Right lobe of liver (tissue), 6 donors: ENCODE data around the gene NLRP3. TPM values are rescaled to one million over a fixed set of nuclear protein-coding genes. Genes with fewer than 3 reads are reported as not detected.

Experiments used
- ATAC-seq, 4 donors: fragments of 200-7000 bp; cut with Tn5 transposase; one replicate each; pipeline ENCODE4 v1.9.1; 2020; ENCODE audit warnings: mild to moderate bottlenecking in 4 of 4, moderate library complexity in 4 of 4
- DNase-seq, 3 donors: peaks; one replicate each; pipeline ENCODE4 v3.0.0-alpha.2; 2020
- H3K27ac ChIP-seq, 3 donors: fragments of 200-600 bp; one replicate each; pipeline ENCODE4 v1.8.0; 2022
- H3K27me3 ChIP-seq, 2 donors: fragments of 200-600 bp; one replicate each; pipeline ENCODE4 v1.8.0; 2022
- H3K36me3 ChIP-seq, 4 donors: fragments of 200-600 bp; sonication (generic) in 1 of 4; one replicate each; pipeline versions ENCODE4 v1.5.1 to v1.8.0; 2017 to 2022; ENCODE audit warnings: control low read depth in 1 of 4
- H3K4me1 ChIP-seq, 4 donors: fragments of 200-600 bp; sonication (generic) in 1 of 4; one replicate each; pipeline versions ENCODE4 v1.5.1 to v1.8.0; 2017 to 2022; ENCODE audit warnings: control low read depth in 1 of 4
- H3K4me3 ChIP-seq, 3 donors: fragments of 200-600 bp; one replicate each; pipeline ENCODE4 v1.8.0; 2022
- H3K9me3 ChIP-seq, 4 donors: fragments of 200-600 bp; sonication (generic) in 1 of 4; one replicate each; pipeline versions ENCODE4 v1.5.1 to v1.8.0; 2017 to 2022; ENCODE audit warnings: control low read depth in 1 of 4
- POLR2A ChIP-seq: fragments of 450-650 bp; IDR thresholded peaks from one replicate; pipeline ENCODE4 v1.6.1; 2017; ENCODE audit warnings: antibody characterized with exemption, mild to moderate bottlenecking
- WGBS: methylation state at CpG from one replicate; pipeline ENCODE4 v1.1.6; 2018; ENCODE audit warnings: low coverage, low lambda C conversion rate; ENCODE audit not compliant: insufficient coverage; ENCODE audit errors: missing lambda C conversion rate; 5-methylcytosine and 5-hydroxymethylcytosine counted together
- intact Hi-C, 2 donors: fragments of 100-400 bp; cut with DNase I; formaldehyde crosslinking; loops; one replicate each; pipeline versions ENCODE4 v1.11.2 to v1.14.1; 2022
- total RNA-seq, 6 experiments: library from RNA; depleted of rRNA in 2 of 6; stranded (reverse); fragments of >200 nt in 2 of 6; fragmentation: NEBNext Ultra II Directional in 3 of 6; extraction: Animal tissue kit (Norgen Biotek cat#: 25700) in 3 of 6; gene quantifications; one replicate each; pipeline versions ENCODE4 v1.1.0 to v1.2.4, GENCODE V29; 2016 to 2023
- TF ChIP-seq, protein P1 (sequence below), 4 donors: fragments of 200-600 bp in 3 of 4; fragments of 450-650 bp in 1 of 4; IDR thresholded peaks; one replicate each; pipeline versions ENCODE4 v1.5.1 to v1.8.0; 2016 to 2022; ENCODE audit warnings: antibody characterized with exemption in 4 of 4, mild to moderate bottlenecking in 2 of 4
- donor health status: DM: no; HTN: yes; CAD: no.
- donor health status: DM: no; HTN: no; CAD: no.
- donor health status: DM: no; HTN: no; CAD: no.
- donor health status: DM: no; HTN: yes; CAD: no.
- donor health status: DM: no; HTN: yes; CAD: no.

NLRP3 gene
- total RNA-seq, 6 experiments from 2014 or later = 0.11 to 2.0 (median 0.62) TPM

GRCh38 chr1:247491328-247491727 lies 75.4 kb downstream of the NLRP3 start:
- ATAC-seq = no peak
- Histone ChIP-seq H3K36me3 (no peaks in the 10 kb centered on the region), H3K27ac (no peak overlapping the region), H3K4me1 (no peaks in the 10 kb centered on the region), H3K9me3 (no peaks in the 10 kb centered on the region), H3K4me3 (no peak overlapping the region), H3K27me3 (no peaks in the 10 kb centered on the region)
- 63% methylated on average over 9 of the region's 12 CpGs for WGBS
- intact Hi-C loops = no loop called here
- DNase-seq = no peak
- no peak for TF ChIP-seq POLR2A
- TF ChIP-seq, protein P1, sequence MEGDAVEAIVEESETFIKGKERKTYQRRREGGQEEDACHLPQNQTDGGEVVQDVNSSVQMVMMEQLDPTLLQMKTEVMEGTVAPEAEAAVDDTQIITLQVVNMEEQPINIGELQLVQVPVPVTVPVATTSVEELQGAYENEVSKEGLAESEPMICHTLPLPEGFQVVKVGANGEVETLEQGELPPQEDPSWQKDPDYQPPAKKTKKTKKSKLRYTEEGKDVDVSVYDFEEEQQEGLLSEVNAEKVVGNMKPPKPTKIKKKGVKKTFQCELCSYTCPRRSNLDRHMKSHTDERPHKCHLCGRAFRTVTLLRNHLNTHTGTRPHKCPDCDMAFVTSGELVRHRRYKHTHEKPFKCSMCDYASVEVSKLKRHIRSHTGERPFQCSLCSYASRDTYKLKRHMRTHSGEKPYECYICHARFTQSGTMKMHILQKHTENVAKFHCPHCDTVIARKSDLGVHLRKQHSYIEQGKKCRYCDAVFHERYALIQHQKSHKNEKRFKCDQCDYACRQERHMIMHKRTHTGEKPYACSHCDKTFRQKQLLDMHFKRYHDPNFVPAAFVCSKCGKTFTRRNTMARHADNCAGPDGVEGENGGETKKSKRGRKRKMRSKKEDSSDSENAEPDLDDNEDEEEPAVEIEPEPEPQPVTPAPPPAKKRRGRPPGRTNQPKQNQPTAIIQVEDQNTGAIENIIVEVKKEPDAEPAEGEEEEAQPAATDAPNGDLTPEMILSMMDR (IDR thresholded peaks at IDR 0.05) = no peak

DNA sequence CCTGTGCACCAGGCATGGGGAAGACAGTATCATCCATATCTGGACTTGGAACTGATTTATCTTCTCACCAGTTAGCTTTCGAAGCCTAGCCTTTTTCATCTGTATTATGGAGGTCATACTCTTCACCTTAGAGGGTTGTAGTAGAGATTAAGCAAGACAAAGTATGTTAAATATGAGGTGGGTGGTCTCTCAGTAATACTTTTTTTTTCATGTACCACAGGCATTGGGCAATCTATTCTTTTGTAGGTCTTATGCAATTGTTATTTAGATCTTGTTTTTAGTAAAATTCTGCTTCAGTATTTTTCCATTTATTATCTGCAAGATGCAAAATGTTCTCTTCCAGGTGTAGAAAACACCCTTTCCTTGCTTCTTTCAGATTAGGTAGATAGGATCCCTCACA lies 77.1 kb downstream of the NLRP3 start:
- H3K36me3 ChIP-seq = no peaks in the 10 kb centered on the region
- ATAC-seq = no peak
- H3K4me1 ChIP-seq = no peaks in the 10 kb centered on the region
- no peak overlapping the region for H3K4me3 ChIP-seq
- TF ChIP-seq POLR2A = no peak
- TF ChIP-seq, protein P1 (IDR thresholded peaks at IDR 0.05) = no peak
- intact Hi-C loops = no loop called here
- 46% methylated on average over 1 of the region's 1 CpG for WGBS
- H3K9me3 ChIP-seq = no peaks in the 10 kb centered on the region
- H3K27me3 ChIP-seq = no peaks in the 10 kb centered on the region
- no peak for DNase-seq
- H3K27ac ChIP-seq = no peak overlapping the region

GRCh38 chr1:247494767-247495166 lies 78.8 kb downstream of the NLRP3 start:
- DNase-seq = no peak
- Histone ChIP-seq H3K4me3 (no peak overlapping the region), H3K36me3 (no peaks in the 10 kb centered on the region), H3K27ac (no peak overlapping the region), H3K9me3 (no peaks in the 10 kb centered on the region), H3K27me3 (no peaks in the 10 kb centered on the region), H3K4me1 (no peaks in the 10 kb centered on the region)
- WGBS = 11% methylated on average over 2 of the region's 2 CpGs
- intact Hi-C loops = no loop called here
- ATAC-seq = peak in 1 of 4 donors; percentile 30
- no peak for TF ChIP-seq POLR2A
- TF ChIP-seq, protein P1 (IDR thresholded peaks at IDR 0.05) = no peak

GRCh38 chr1:247496581-247497285 lies 80.8 kb downstream of the NLRP3 start:
- 66% methylated on average over 8 of the region's 10 CpGs for WGBS
- Histone ChIP-seq H3K27me3 (no peaks in the 10 kb centered on the region), H3K4me3 (no peak overlapping the region), H3K36me3 (no peaks in the 10 kb centered on the region), H3K9me3 (no peaks in the 10 kb centered on the region), H3K27ac (no peak overlapping the region), H3K4me1 (no peaks in the 10 kb centered on the region)
- intact Hi-C loops = no loop called here
- ATAC-seq = no peak
- no peak for DNase-seq
- TF ChIP-seq, protein P1 (IDR thresholded peaks at IDR 0.05) = no peak
- TF ChIP-seq POLR2A = no peak

Other genes starting within 250 kb of the NLRP3 start
- 10 to 100 TPM in 1 of 6 experiments, 1 to 10 TPM in 5; 5.4 to 13.8 (median 6.6) TPM for gene ZNF124, start 244.2 kb upstream of the NLRP3 start, total RNA-seq
- not detected for gene VN1R5, start 160.1 kb upstream of the NLRP3 start, total RNA-seq
- 1 to 10 TPM; 3.7 to 5.8 (median 5.3) TPM for gene ZNF496, start 84.3 kb upstream of the NLRP3 start, total RNA-seq
- not detected for gene OR2B11, start 41.9 kb downstream of the NLRP3 start, total RNA-seq
- not detected for gene OR2C3, start 120.3 kb downstream of the NLRP3 start, total RNA-seq
- under 1 TPM in 1 of 6 experiments, not detected in 5; 0.24 TPM for gene GCSAML, start 133.0 kb downstream of the NLRP3 start, total RNA-seq
- gene OR2G2, start 172.2 kb downstream of the NLRP3 start, total RNA-seq = not detected
- gene OR2G3, start 189.4 kb downstream of the NLRP3 start, total RNA-seq = not detected